ENCODE data around the gene HIGD2A.

- TF ChIP-seq CTCF (IDR thresholded peaks at IDR 0.05) (no peak), POLR2A (IDR thresholded peaks at IDR 0.05) (no peak)
Observed at GRCh38 chr5:176408590-176408989, 20.0 kb downstream of the HIGD2A start.

Data from body of pancreas (tissue), 4 donors.